DMS53 treated with DMSO at 0.1 percent for 48 hours (cell line): ENCODE results near the gene SRSF4.
"Not testable (repeated sequence)": the region's sequence is repeated elsewhere in the genome, so short reads cannot be mapped to it uniquely, and the experiment has no call there.

Experiments used
- DNase-seq: peaks from one replicate; lab custom pipeline; 2025; ENCODE audit not compliant: unreplicated experiment; lab: John Stamatoyannopoulos, UW

SRSF4 gene

GRCh38 chr1:29166291-29166878, 15.3 kb downstream of the SRSF4 start:
- DNase-seq: no peak

- DNase-seq: no peak
Observed at GRCh38 chr1:29164588-29164987, 17.1 kb downstream of the SRSF4 start.

GRCh38 chr1:29162476-29163138, 19.1 kb downstream of the SRSF4 start:
- no peak for DNase-seq

GRCh38 chr1:29162025-29162424, 19.7 kb downstream of the SRSF4 start:
- DNase-seq: no peak

- DNase-seq: no peak
Observed at GRCh38 chr1:29159773-29160172, 21.9 kb downstream of the SRSF4 start.

GRCh38 chr1:29157269-29157601, 24.5 kb downstream of the SRSF4 start:
- no peak for DNase-seq

- no peak for DNase-seq
Observed at GRCh38 chr1:29156543-29157268, 25.0 kb downstream of the SRSF4 start.

- no peak for DNase-seq
Observed at GRCh38 chr1:29152046-29152805, 29.5 kb downstream of the SRSF4 start.

GRCh38 chr1:29150346-29150745, 31.4 kb downstream of the SRSF4 start:
- not testable (repeated sequence) for DNase-seq

GRCh38 chr1:29148656-29149491, 32.8 kb downstream of the SRSF4 start:
- no peak for DNase-seq

- DNase-seq: no peak
Observed at GRCh38 chr1:29145739-29146437, 35.8 kb downstream of the SRSF4 start.

- DNase-seq: no peak
Observed at GRCh38 chr1:29144178-29144577, 37.5 kb downstream of the SRSF4 start.

- no peak for DNase-seq
Observed at GRCh38 chr1:29142714-29143113, 39.0 kb downstream of the SRSF4 start.

GRCh38 chr1:29136391-29136915, 45.2 kb downstream of the SRSF4 start:
- DNase-seq: no peak

- DNase-seq: no peak
Observed at GRCh38 chr1:29134695-29135028, 47.0 kb downstream of the SRSF4 start.

GRCh38 chr1:29133861-29134694, 47.6 kb downstream of the SRSF4 start:
- DNase-seq: no peak

GRCh38 chr1:29131056-29131455, 50.6 kb downstream of the SRSF4 start:
- DNase-seq: not testable (repeated sequence)

GRCh38 chr1:29129916-29130315, 51.8 kb downstream of the SRSF4 start:
- no peak for DNase-seq

GRCh38 chr1:29128739-29129138, 53.0 kb downstream of the SRSF4 start:
- DNase-seq: no peak
